ENCODE results near the gene HDAC5. TPM values are rescaled to one million over a fixed set of nuclear protein-coding genes. Genes with fewer than 3 reads are reported as not detected.

Gene HDAC5
- total RNA-seq, 1 experiment from 2014 or later = 22.4 TPM

GRCh38 chr17:44066204-44066930 is 57.1 kb downstream of the HDAC5 start, which contains the start of gene LSM12:
Gene LSM12 (minus strand): TSS chr17:44066671. CDS start chr17:44066587, 84 bp downstream.
- no peak for TF ChIP-seq CTCF (IDR thresholded peaks at IDR 0.05; ENCODE audit: unreplicated experiment)
- H3K36me3 Mint-ChIP-seq (ENCODE audit: insufficient read depth, unreplicated experiment) = peaks cover 77% of the 10 kb centered on the region
- no TSS peak for BruUV-seq (replicated peaks)
- H3K4me3 Mint-ChIP-seq (ENCODE audit: low read depth, unreplicated experiment) = peak within 1 kb of the TSS; percentile 88
- peak within 1 kb of the TSS; percentile 85 for H3K27ac Mint-ChIP-seq (ENCODE audit: unreplicated experiment)
- peak; percentile 99 for DNase-seq
- H3K4me1 Mint-ChIP-seq (ENCODE audit: low read depth, unreplicated experiment) = peaks cover 48% of the 10 kb centered on the region
- intact Hi-C loops (cut with micrococcal nuclease; ENCODE audit: unreplicated experiment) = no loop called here
- no peaks in the 10 kb centered on the region for H3K27me3 Mint-ChIP-seq (ENCODE audit: unreplicated experiment)
- CTCF ChIA-PET = interaction anchor here (0.6 to 1.9 kb wide), 10 partner anchors 9 to 261 kb away, joined by 3 to 8 read pairs (median 4); partner anchors contain the start of gene HDAC5
- no peaks in the 10 kb centered on the region for H3K9me3 Mint-ChIP-seq (ENCODE audit: low read depth, unreplicated experiment)

GRCh38 chr17:44065668-44066203 is 57.7 kb downstream of the HDAC5 start:
- intact Hi-C loops (cut with micrococcal nuclease; ENCODE audit: unreplicated experiment) = no loop called here
- BruUV-seq (replicated peaks) = no TSS peak
- no peak for TF ChIP-seq CTCF (IDR thresholded peaks at IDR 0.05; ENCODE audit: unreplicated experiment)
- H3K36me3 Mint-ChIP-seq (ENCODE audit: insufficient read depth, unreplicated experiment) = peaks cover 77% of the 10 kb centered on the region
- CTCF ChIA-PET = interaction anchor here (0.7 to 1.9 kb wide), 8 partner anchors 10 to 261 kb away, joined by 3 to 8 read pairs (median 4); partner anchors contain the start of gene HDAC5
- peak overlapping the region; percentile 88 for H3K4me3 Mint-ChIP-seq (ENCODE audit: low read depth, unreplicated experiment)
- H3K27me3 Mint-ChIP-seq (ENCODE audit: unreplicated experiment) = no peaks in the 10 kb centered on the region
- peak overlapping the region; percentile 85 for H3K27ac Mint-ChIP-seq (ENCODE audit: unreplicated experiment)
- H3K9me3 Mint-ChIP-seq (ENCODE audit: low read depth, unreplicated experiment) = no peaks in the 10 kb centered on the region
- no peak for DNase-seq
- H3K4me1 Mint-ChIP-seq (ENCODE audit: low read depth, unreplicated experiment) = peaks cover 42% of the 10 kb centered on the region

GRCh38 chr17:44063704-44064639 is 59.5 kb downstream of the HDAC5 start:
- intact Hi-C loops (cut with micrococcal nuclease; ENCODE audit: unreplicated experiment) = no loop called here
- Mint-ChIP-seq H3K9me3 (ENCODE audit: low read depth, unreplicated experiment) (no peaks in the 10 kb centered on the region), H3K36me3 (ENCODE audit: insufficient read depth, unreplicated experiment) (peaks cover 80% of the 10 kb centered on the region), H3K4me3 (ENCODE audit: low read depth, unreplicated experiment) (peak overlapping the region; percentile 24), H3K4me1 (ENCODE audit: low read depth, unreplicated experiment) (peaks cover 32% of the 10 kb centered on the region), H3K27ac (ENCODE audit: unreplicated experiment) (peak overlapping the region; percentile 86), H3K27me3 (ENCODE audit: unreplicated experiment) (no peaks in the 10 kb centered on the region)
- no peak for TF ChIP-seq CTCF (IDR thresholded peaks at IDR 0.05; ENCODE audit: unreplicated experiment)
- CTCF ChIA-PET = interaction anchor here (0.7 kb wide), 1 partner anchor 579 kb away, joined by 5 read pairs; no protein-coding TSS in a partner anchor
- TSS peak; percentile 21 for BruUV-seq (replicated peaks)
- DNase-seq = no peak

- H3K27me3 Mint-ChIP-seq (ENCODE audit: unreplicated experiment) = no peaks in the 10 kb centered on the region
- H3K27ac Mint-ChIP-seq (ENCODE audit: unreplicated experiment) = no peak overlapping the region
- intact Hi-C loops (cut with micrococcal nuclease; ENCODE audit: unreplicated experiment) = no loop called here
- no peak for TF ChIP-seq CTCF (IDR thresholded peaks at IDR 0.05; ENCODE audit: unreplicated experiment)
- H3K36me3 Mint-ChIP-seq (ENCODE audit: insufficient read depth, unreplicated experiment) = peaks cover 89% of the 10 kb centered on the region
- CTCF ChIA-PET = no interaction called here
- peaks cover 32% of the 10 kb centered on the region for H3K4me1 Mint-ChIP-seq (ENCODE audit: low read depth, unreplicated experiment)
- no peak overlapping the region for H3K4me3 Mint-ChIP-seq (ENCODE audit: low read depth, unreplicated experiment)
- H3K9me3 Mint-ChIP-seq (ENCODE audit: low read depth, unreplicated experiment) = no peaks in the 10 kb centered on the region
- no peak for DNase-seq
- BruUV-seq (replicated peaks) = no TSS peak
These were observed 60.6 kb downstream of the HDAC5 start for GRCh38 chr17:44062871-44063270.
